HCT116 (cell line): ENCODE measurements around the gene BORCS5. TPM values are rescaled to one million over a fixed set of nuclear protein-coding genes. Genes with fewer than 3 reads are reported as not detected.
"Not testable (repeated sequence)": the region's sequence is repeated elsewhere in the genome, so short reads cannot be mapped to it uniquely, and the experiment has no call there.

Experiments
- ATAC-seq: fragments of 200-7000 bp; cut with Tn5 transposase; 2 replicates; pipeline ENCODE4 v1.9.1; 2020; ENCODE audit warnings: mild to moderate bottlenecking, moderate library complexity
- BruUV-seq: library from RNA; stranded (reverse); fragments of 400-500 nt; replicated peaks from 2 replicates; lab custom pipeline; 2021; lab: Mats Ljungman, UMichigan
- CTCF ChIA-PET: fragments of 300-600 bp; sonication (Branson Sonifier 250); formaldehyde crosslinking; loops from one replicate; lab custom pipeline; 2021; ENCODE audit warnings: antibody characterized with exemption; lab: Charles Lee
- POLR2A ChIA-PET: fragments of 300-600, 350-600 bp; sonication (Branson Sonifier 250); formaldehyde crosslinking; loops from one replicate; lab custom pipeline; 2021; ENCODE audit warnings: antibody characterized with exemption; lab: Charles Lee
- RAD21 ChIA-PET, 2 experiments: fragments of 300-600 bp; sonication (Branson Sonifier 250); formaldehyde crosslinking; loops; one replicate each; lab custom pipeline; 2023; ENCODE audit warnings: low total read pairs in 2 of 2; ENCODE audit not compliant: uncharacterized antibody in 2 of 2, unreplicated experiment in 2 of 2, low non-redundant PET in 1 of 2; lab: Charles Lee
- DNase-seq: peaks from one replicate; pipeline ENCODE4 v3.0.0-alpha.2; 2010; ENCODE audit warnings: low read depth, low spot score
- H2AFZ ChIP-seq: fragments of 200-600 bp; shearing (Covaris generic), sonication (generic); 2 replicates; pipeline ENCODE4 v1.6.1; 2017; ENCODE audit warnings: low read depth, mixed run types, mixed read lengths, antibody characterized with exemption, low read length; ENCODE audit not compliant: poor library complexity, severe bottlenecking
- H3K27ac ChIP-seq: 2 replicates; pipeline ENCODE4 v1.5.1; 2012; ENCODE audit warnings: low read depth, low read length
- H3K27me3 ChIP-seq: fragments of 200-600 bp; sonication (generic); 2 replicates; pipeline ENCODE4 v1.6.1; 2016; ENCODE audit warnings: mixed run types, low read length, mixed read lengths; ENCODE audit not compliant: insufficient read depth
- H3K36me3 ChIP-seq, 2 experiments: fragments of 200-500 bp in 1 of 2; fragments of 200-600 bp in 1 of 2; sonication (Bioruptor generic) in 1 of 2; sonication (generic) in 1 of 2; 2 replicates each; pipeline versions ENCODE4 v1.5.1 to v1.6.1; 2014 to 2016; ENCODE audit warnings: low read length in 2 of 2, inconsistent platforms in 1 of 2, mixed read lengths in 1 of 2, mixed run types in 1 of 2; ENCODE audit not compliant: insufficient read depth in 2 of 2, control insufficient read depth in 1 of 2
- H3K4me1 ChIP-seq, 2 experiments: fragments of 200-600 bp in 1 of 2; sonication (generic) in 1 of 2; 2 replicates each; pipeline versions ENCODE4 v1.5.1 to v1.6.1; 2012 to 2017; ENCODE audit warnings: low read length in 2 of 2, inconsistent platforms in 1 of 2, mild to moderate bottlenecking in 1 of 2, mixed read lengths in 1 of 2, mixed run types in 1 of 2, moderate library complexity in 1 of 2; ENCODE audit not compliant: insufficient read depth in 2 of 2, control insufficient read depth in 1 of 2
- H3K4me2 ChIP-seq: fragments of 200-600 bp; sonication (generic); 2 replicates; pipeline ENCODE4 v1.6.1; 2017; ENCODE audit warnings: mixed run types, low read length, mixed read lengths
- H3K4me3 ChIP-seq, 2 experiments: fragments of 200-600 bp in 1 of 2; sonication (generic) in 1 of 2; replicated peaks in 1 of 2; 2 replicates each; pipeline ENCODE4 v1.5.1; 2011 to 2016; ENCODE audit warnings: low read length in 2 of 2, control low read depth in 1 of 2, low read depth in 1 of 2, mild to moderate bottlenecking in 1 of 2, mixed read lengths in 1 of 2, mixed run types in 1 of 2
- H3K79me2 ChIP-seq: fragments of 200-600 bp; sonication (generic); 2 replicates; pipeline ENCODE4 v1.6.1; 2017; ENCODE audit warnings: mild to moderate bottlenecking, mixed run types, low read length, moderate library complexity, mixed read lengths; ENCODE audit not compliant: insufficient read depth
- H3K9ac ChIP-seq: fragments of 200-600 bp; sonication (generic); 2 replicates; pipeline ENCODE4 v1.6.1; 2016; ENCODE audit warnings: low read length, mixed read lengths
- H3K9me2 ChIP-seq: fragments of 200-600 bp; sonication (generic), shearing (Covaris generic); 2 replicates; pipeline ENCODE4 v1.6.1; 2017; ENCODE audit warnings: mixed run types, mild to moderate bottlenecking, moderate library complexity; ENCODE audit not compliant: insufficient read depth
- H3K9me3 ChIP-seq, 2 experiments: fragments of 200-500 bp in 1 of 2; fragments of 200-600 bp in 1 of 2; sonication (Bioruptor generic) in 1 of 2; sonication (generic) in 1 of 2; 2 replicates each; pipeline ENCODE4 v1.6.1; 2014 to 2017; ENCODE audit warnings: low read length in 2 of 2, mixed read lengths in 2 of 2, inconsistent platforms in 1 of 2, low read depth in 1 of 2, mild to moderate bottlenecking in 1 of 2, mixed run types in 1 of 2, moderate library complexity in 1 of 2; ENCODE audit not compliant: control insufficient read depth in 1 of 2, insufficient read depth in 1 of 2
- H4K20me1 ChIP-seq: fragments of 200-600 bp; sonication (generic), shearing (Covaris generic); 2 replicates; pipeline ENCODE4 v1.6.1; 2017; ENCODE audit warnings: mixed run types, mild to moderate bottlenecking, moderate library complexity; ENCODE audit not compliant: insufficient read depth
- EGR1 ChIP-seq: IDR thresholded peaks from 2 replicates; pipeline ENCODE4 v1.6.1; 2012; ENCODE audit warnings: low read depth
- EZH2 ChIP-seq: fragments of 200-600 bp; sonication (generic); IDR thresholded peaks from 2 replicates; pipeline ENCODE4 v1.6.1; 2017; ENCODE audit warnings: antibody characterized with exemption, mixed run types
- EZH2phosphoT487 ChIP-seq: fragments of 200-600 bp; IDR thresholded peaks from 2 replicates; pipeline ENCODE4 v1.6.1; 2018; ENCODE audit warnings: antibody characterized with exemption, borderline replicate concordance
- FOSL1 ChIP-seq: IDR thresholded peaks from 2 replicates; pipeline ENCODE4 v1.6.1; 2012; ENCODE audit warnings: low read depth
- POLR2AphosphoS5 ChIP-seq: IDR thresholded peaks from 2 replicates; pipeline ENCODE4 v1.6.1; 2011; ENCODE audit warnings: mild to moderate bottlenecking, low read depth, low read length, moderate library complexity
- SIN3A ChIP-seq: IDR thresholded peaks from 2 replicates; pipeline ENCODE4 v1.6.1; 2012; ENCODE audit warnings: low read depth
- SP1 ChIP-seq: IDR thresholded peaks from 2 replicates; pipeline ENCODE4 v1.6.1; 2012; ENCODE audit warnings: low read depth
- ZFX ChIP-seq: fragments of 450-650 bp; IDR thresholded peaks from 2 replicates; pipeline ENCODE4 v1.6.1; 2017
- intact Hi-C: fragments of 100-400 bp; cut with micrococcal nuclease; formaldehyde crosslinking; loops from 2 replicates; pipeline ENCODE4 v1.10.0; 2022
- total RNA-seq: library from RNA; stranded (reverse); gene quantifications from one replicate; pipeline ENCODE4 v1.2.1, GENCODE V29; 2021; ENCODE audit not compliant: unreplicated experiment
- TF ChIP-seq, protein P1 (sequence below), 3 experiments: fragments of 200-600 bp in 1 of 3; sonication (generic) in 1 of 3; IDR thresholded peaks in 2 of 3; conservative IDR thresholded peaks in 1 of 3; 2 replicates each; pipeline ENCODE4 v1.5.1; 2012 to 2017; ENCODE audit warnings: low read depth in 2 of 3, low read length in 2 of 3, antibody characterized with exemption in 1 of 3, borderline replicate concordance in 1 of 3, control low read depth in 1 of 3, mild to moderate bottlenecking in 1 of 3, mixed read lengths in 1 of 3, mixed run types in 1 of 3, moderate library complexity in 1 of 3; ENCODE audit not compliant: insufficient read depth in 1 of 3
- TF ChIP-seq, protein P2 (sequence below): IDR thresholded peaks from 2 replicates; pipeline ENCODE4 v1.6.1; 2011; ENCODE audit warnings: mild to moderate bottlenecking, low read length, moderate library complexity; ENCODE audit not compliant: insufficient replicate concordance; ENCODE audit errors: extremely low read depth
- TF ChIP-seq, protein P3 (sequence below): IDR thresholded peaks from 2 replicates; pipeline ENCODE4 v1.6.1; 2012
- TF ChIP-seq, protein P4 (sequence below): IDR thresholded peaks from 2 replicates; pipeline ENCODE4 v1.6.1; 2012; ENCODE audit warnings: low read depth

BORCS5 gene
- total RNA-seq, 1 experiment from 2014 or later = 8.7 TPM

DNA sequence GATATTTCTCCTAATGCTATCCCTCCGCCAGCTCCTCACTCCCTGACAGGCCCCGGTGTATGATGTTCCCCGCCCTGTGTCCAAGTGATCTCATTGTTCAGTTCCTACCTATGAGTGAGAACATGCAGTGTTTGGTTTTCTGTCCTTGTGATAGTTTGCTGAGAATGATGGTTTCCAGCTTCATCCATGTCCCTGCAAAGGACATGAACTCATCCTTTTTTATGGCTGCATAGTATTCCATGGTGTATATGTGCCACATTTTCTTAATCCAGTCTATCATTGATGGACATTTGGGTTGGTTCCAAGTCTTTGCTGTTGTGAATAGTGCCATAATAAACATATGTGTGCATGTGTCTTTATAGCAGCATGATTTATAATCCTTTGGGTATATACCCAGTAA, 62.3 kb downstream of the BORCS5 start:
- RAD21 ChIA-PET, CTCF ChIA-PET, H3K36me3 ChIP-seq, H2AFZ ChIP-seq, H4K20me1 ChIP-seq, ATAC-seq, DNase-seq, H3K79me2 ChIP-seq, H3K9ac ChIP-seq, H3K4me2 ChIP-seq, intact Hi-C loops, H3K27ac ChIP-seq, H3K4me3 ChIP-seq, POLR2A ChIA-PET, H3K27me3 ChIP-seq, BruUV-seq, H3K9me2 ChIP-seq, H3K9me3 ChIP-seq: not testable (repeated sequence)
- peaks cover 11 to 16% of the 10 kb centered on the region in 2 experiments for H3K4me1 ChIP-seq

DNA sequence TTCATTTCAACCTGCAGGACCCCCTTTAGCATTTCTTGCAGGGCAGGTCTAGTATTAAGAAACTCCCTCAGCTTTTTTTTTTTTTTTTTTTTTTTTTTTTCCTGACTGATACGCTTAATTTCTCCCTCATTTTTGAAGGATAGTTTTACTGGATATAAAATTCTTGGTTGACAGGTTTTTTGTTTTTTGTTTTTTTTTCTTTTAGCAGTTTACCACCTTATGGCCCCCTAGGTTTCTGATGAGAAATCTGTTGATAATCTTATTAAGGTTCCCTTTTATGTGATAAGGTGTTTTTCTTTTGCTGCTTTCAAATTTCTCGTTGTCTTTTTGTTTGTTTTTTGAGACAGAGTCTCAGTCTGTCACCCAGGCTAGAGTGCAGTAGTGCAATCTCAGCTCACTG, 66.5 kb downstream of the BORCS5 start:
- Histone ChIP-seq H3K27me3 (no peaks in the 10 kb centered on the region), H4K20me1 (no peaks in the 10 kb centered on the region), H3K36me3 (no peaks in the 10 kb centered on the region), H3K9me3 (peaks cover 0 to 5% of the 10 kb centered on the region in 2 experiments; a peak in 1 of 4 replicates)
- intact Hi-C loops = no loop called here
- DNase-seq = no peak
- CTCF ChIA-PET = no interaction called here
- TF ChIP-seq SP1 (no peak), POLR2AphosphoS5 (no peak), EZH2phosphoT487 (no peak), ZFX (no peak), EGR1 (no peak), FOSL1 (no peak), SIN3A (no peak), EZH2 (no peak)
- TF ChIP-seq, protein P1, sequence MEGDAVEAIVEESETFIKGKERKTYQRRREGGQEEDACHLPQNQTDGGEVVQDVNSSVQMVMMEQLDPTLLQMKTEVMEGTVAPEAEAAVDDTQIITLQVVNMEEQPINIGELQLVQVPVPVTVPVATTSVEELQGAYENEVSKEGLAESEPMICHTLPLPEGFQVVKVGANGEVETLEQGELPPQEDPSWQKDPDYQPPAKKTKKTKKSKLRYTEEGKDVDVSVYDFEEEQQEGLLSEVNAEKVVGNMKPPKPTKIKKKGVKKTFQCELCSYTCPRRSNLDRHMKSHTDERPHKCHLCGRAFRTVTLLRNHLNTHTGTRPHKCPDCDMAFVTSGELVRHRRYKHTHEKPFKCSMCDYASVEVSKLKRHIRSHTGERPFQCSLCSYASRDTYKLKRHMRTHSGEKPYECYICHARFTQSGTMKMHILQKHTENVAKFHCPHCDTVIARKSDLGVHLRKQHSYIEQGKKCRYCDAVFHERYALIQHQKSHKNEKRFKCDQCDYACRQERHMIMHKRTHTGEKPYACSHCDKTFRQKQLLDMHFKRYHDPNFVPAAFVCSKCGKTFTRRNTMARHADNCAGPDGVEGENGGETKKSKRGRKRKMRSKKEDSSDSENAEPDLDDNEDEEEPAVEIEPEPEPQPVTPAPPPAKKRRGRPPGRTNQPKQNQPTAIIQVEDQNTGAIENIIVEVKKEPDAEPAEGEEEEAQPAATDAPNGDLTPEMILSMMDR (IDR thresholded peaks at IDR 0.05 in 2 of 3, conservative IDR thresholded peaks at IDR 0.05 in 1 of 3; ENCODE audit: borderline replicate concordance in 1 of 3, insufficient read depth in 1 of 3, low read depth in 2 of 3, low read length in 2 of 3) = no peak
- TF ChIP-seq, protein P2, sequence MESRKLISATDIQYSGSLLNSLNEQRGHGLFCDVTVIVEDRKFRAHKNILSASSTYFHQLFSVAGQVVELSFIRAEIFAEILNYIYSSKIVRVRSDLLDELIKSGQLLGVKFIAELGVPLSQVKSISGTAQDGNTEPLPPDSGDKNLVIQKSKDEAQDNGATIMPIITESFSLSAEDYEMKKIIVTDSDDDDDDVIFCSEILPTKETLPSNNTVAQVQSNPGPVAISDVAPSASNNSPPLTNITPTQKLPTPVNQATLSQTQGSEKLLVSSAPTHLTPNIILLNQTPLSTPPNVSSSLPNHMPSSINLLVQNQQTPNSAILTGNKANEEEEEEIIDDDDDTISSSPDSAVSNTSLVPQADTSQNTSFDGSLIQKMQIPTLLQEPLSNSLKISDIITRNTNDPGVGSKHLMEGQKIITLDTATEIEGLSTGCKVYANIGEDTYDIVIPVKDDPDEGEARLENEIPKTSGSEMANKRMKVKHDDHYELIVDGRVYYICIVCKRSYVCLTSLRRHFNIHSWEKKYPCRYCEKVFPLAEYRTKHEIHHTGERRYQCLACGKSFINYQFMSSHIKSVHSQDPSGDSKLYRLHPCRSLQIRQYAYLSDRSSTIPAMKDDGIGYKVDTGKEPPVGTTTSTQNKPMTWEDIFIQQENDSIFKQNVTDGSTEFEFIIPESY = no peak
- TF ChIP-seq, protein P3, sequence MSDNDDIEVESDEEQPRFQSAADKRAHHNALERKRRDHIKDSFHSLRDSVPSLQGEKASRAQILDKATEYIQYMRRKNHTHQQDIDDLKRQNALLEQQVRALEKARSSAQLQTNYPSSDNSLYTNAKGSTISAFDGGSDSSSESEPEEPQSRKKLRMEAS = no peak
- TF ChIP-seq, protein P4, sequence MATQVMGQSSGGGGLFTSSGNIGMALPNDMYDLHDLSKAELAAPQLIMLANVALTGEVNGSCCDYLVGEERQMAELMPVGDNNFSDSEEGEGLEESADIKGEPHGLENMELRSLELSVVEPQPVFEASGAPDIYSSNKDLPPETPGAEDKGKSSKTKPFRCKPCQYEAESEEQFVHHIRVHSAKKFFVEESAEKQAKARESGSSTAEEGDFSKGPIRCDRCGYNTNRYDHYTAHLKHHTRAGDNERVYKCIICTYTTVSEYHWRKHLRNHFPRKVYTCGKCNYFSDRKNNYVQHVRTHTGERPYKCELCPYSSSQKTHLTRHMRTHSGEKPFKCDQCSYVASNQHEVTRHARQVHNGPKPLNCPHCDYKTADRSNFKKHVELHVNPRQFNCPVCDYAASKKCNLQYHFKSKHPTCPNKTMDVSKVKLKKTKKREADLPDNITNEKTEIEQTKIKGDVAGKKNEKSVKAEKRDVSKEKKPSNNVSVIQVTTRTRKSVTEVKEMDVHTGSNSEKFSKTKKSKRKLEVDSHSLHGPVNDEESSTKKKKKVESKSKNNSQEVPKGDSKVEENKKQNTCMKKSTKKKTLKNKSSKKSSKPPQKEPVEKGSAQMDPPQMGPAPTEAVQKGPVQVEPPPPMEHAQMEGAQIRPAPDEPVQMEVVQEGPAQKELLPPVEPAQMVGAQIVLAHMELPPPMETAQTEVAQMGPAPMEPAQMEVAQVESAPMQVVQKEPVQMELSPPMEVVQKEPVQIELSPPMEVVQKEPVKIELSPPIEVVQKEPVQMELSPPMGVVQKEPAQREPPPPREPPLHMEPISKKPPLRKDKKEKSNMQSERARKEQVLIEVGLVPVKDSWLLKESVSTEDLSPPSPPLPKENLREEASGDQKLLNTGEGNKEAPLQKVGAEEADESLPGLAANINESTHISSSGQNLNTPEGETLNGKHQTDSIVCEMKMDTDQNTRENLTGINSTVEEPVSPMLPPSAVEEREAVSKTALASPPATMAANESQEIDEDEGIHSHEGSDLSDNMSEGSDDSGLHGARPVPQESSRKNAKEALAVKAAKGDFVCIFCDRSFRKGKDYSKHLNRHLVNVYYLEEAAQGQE = no peak
- TF ChIP-seq, all 23 proteins: peak for 0
- Histone ChIP-seq H3K4me3 (no peak overlapping the region), H3K9me2 (no peaks in the 10 kb centered on the region), H3K4me1 (no peaks in the 10 kb centered on the region), H2AFZ (no peak overlapping the region), H3K4me2 (no peak overlapping the region), H3K9ac (no peak overlapping the region), H3K27ac (no peak overlapping the region), H3K79me2 (no peaks in the 10 kb centered on the region)
- ATAC-seq = no peak
- ChIA-PET POLR2A (no interaction called here), RAD21 (no interaction called here)
- BruUV-seq = no TSS peak
